Endodermal cell (in vitro differentiated cells): ENCODE data around the gene STAT6. TPM values are rescaled to one million over a fixed set of nuclear protein-coding genes. Genes with fewer than 3 reads are reported as not detected.

Source experiments
- DNase-seq: peaks from one replicate; pipeline ENCODE4 v3.0.0-alpha.2; 2017
- H3K27ac ChIP-seq: 2 replicates; pipeline ENCODE4 v1.5.1; 2013; ENCODE audit warnings: mild to moderate bottlenecking, low read depth, low read length, moderate library complexity
- H3K27me3 ChIP-seq: 2 replicates; pipeline ENCODE4 v1.6.1; 2013; ENCODE audit warnings: mild to moderate bottlenecking, low read length, moderate library complexity; ENCODE audit not compliant: insufficient read depth, control insufficient read depth, poor library complexity, severe bottlenecking
- H3K36me3 ChIP-seq: 2 replicates; pipeline ENCODE4 v1.7.0; 2013; ENCODE audit warnings: mild to moderate bottlenecking, low read length, moderate library complexity; ENCODE audit not compliant: control insufficient read depth, insufficient read depth
- H3K4me1 ChIP-seq: one replicate; pipeline ENCODE4 v1.7.0; 2013; ENCODE audit warnings: low read length; ENCODE audit not compliant: control insufficient read depth, insufficient read depth
- H3K4me3 ChIP-seq: 2 replicates; pipeline ENCODE4 v1.5.1; 2013; ENCODE audit warnings: mild to moderate bottlenecking, low read length, moderate library complexity
- H3K9ac ChIP-seq: 2 replicates; pipeline ENCODE4 v1.6.1; 2013; ENCODE audit warnings: mild to moderate bottlenecking, low read length, moderate library complexity; ENCODE audit not compliant: poor library complexity, severe bottlenecking; ENCODE audit errors: extremely low read depth
- H3K9me3 ChIP-seq: 2 replicates; pipeline ENCODE4 v1.6.1; 2013; ENCODE audit warnings: mild to moderate bottlenecking, low read length, moderate library complexity; ENCODE audit not compliant: control insufficient read depth
- H3K27ac Mint-ChIP-seq: 2 replicates; pipeline ENCODE4 v1.8.0; 2020; ENCODE audit warnings: mixed read lengths
- H3K27me3 Mint-ChIP-seq: 2 replicates; pipeline ENCODE4 v1.8.0; 2021; ENCODE audit warnings: mild to moderate bottlenecking, mixed read lengths; ENCODE audit not compliant: insufficient read depth
- H3K36me3 Mint-ChIP-seq: 2 replicates; pipeline ENCODE4 v1.8.0; 2020; ENCODE audit warnings: low read depth, mixed read lengths
- H3K4me1 Mint-ChIP-seq: 2 replicates; pipeline ENCODE4 v1.8.0; 2020; ENCODE audit warnings: mixed read lengths
- H3K4me3 Mint-ChIP-seq: 2 replicates; pipeline ENCODE4 v1.8.0; 2020; ENCODE audit warnings: mild to moderate bottlenecking, moderate library complexity, mixed read lengths
- H3K9me3 Mint-ChIP-seq: 2 replicates; pipeline ENCODE4 v1.8.0; 2020; ENCODE audit warnings: mild to moderate bottlenecking, mixed read lengths
- CTCF ChIP-seq: fragments of 200-600 bp; sonication (generic); conservative IDR thresholded peaks from 2 replicates; pipeline ENCODE4 v1.5.0; 2021; ENCODE audit warnings: antibody characterized with exemption, mild to moderate bottlenecking
- WGBS, 2 experiments: methylation state at CpG; one replicate each; pipeline versions ENCODE4 v1.1.5 to v1.1.7; 2013; ENCODE audit warnings: missing lambda C conversion rate in 2 of 2, mixed read lengths in 1 of 2; ENCODE audit not compliant: insufficient coverage in 1 of 2, insufficient read length in 1 of 2; 5-methylcytosine and 5-hydroxymethylcytosine counted together
- total RNA-seq, 2 donors: library from RNA; stranded (reverse); fragmentation: NEBNext Ultra II Directional in 1 of 2; extraction: Animal tissue kit (Norgen Biotek cat#: 25700) in 1 of 2; gene quantifications; 2 replicates in 1 of 2; 3 replicates in 1 of 2; pipeline ENCODE4 v1.2.1, GENCODE V29; 2021

Gene STAT6
- total RNA-seq, 2 donors from 2014 or later = 60.2 to 102 TPM

GRCh38 chr12:57142121-57142520 lies 31.0 kb upstream of the STAT6 start:
- Mint-ChIP-seq H3K4me1 (peaks cover 17% of the 10 kb centered on the region), H3K36me3 (peaks cover 58% of the 10 kb centered on the region), H3K27me3 (no peaks in the 10 kb centered on the region), H3K9me3 (no peaks in the 10 kb centered on the region), H3K27ac (no peak overlapping the region), H3K4me3 (no peak overlapping the region)
- no peak for TF ChIP-seq CTCF
- Histone ChIP-seq H3K36me3 (peaks cover 56% of the 10 kb centered on the region), H3K9ac (no peak overlapping the region), H3K27ac (no peak overlapping the region), H3K4me3 (no peak overlapping the region), H3K4me1 (peaks cover 8% of the 10 kb centered on the region), H3K27me3 (no peaks in the 10 kb centered on the region), H3K9me3 (no peaks in the 10 kb centered on the region)
- 94 to 95% methylated on average over 3 to 9 of the region's 9 CpGs for WGBS, 2 experiments
- DNase-seq = no peak

GRCh38 chr12:57141249-57141648 lies 30.1 kb upstream of the STAT6 start:
- Histone ChIP-seq H3K4me1 (no peaks in the 10 kb centered on the region), H3K9me3 (no peaks in the 10 kb centered on the region), H3K27me3 (no peaks in the 10 kb centered on the region), H3K36me3 (peaks cover 54% of the 10 kb centered on the region), H3K4me3 (no peak overlapping the region), H3K27ac (no peak overlapping the region), H3K9ac (no peak overlapping the region)
- Mint-ChIP-seq H3K4me3 (no peak overlapping the region), H3K9me3 (no peaks in the 10 kb centered on the region), H3K4me1 (peaks cover 9% of the 10 kb centered on the region), H3K27me3 (no peaks in the 10 kb centered on the region), H3K36me3 (peaks cover 57% of the 10 kb centered on the region), H3K27ac (peak overlapping the region; percentile 55)
- 78 to 83% methylated on average over 5 to 8 of the region's 8 CpGs for WGBS, 2 experiments
- TF ChIP-seq CTCF = no peak
- no peak for DNase-seq

GRCh38 chr12:57139796-57140649 lies 28.9 kb upstream of the STAT6 start:
- peaks cover 10% of the 10 kb centered on the region for H3K4me1 Mint-ChIP-seq
- H3K4me3 Mint-ChIP-seq = no peak overlapping the region

More at GRCh38 chr12:57139796-57140649, 28.9 kb upstream of the STAT6 start:
- DNase-seq = no peak
- H3K9ac ChIP-seq = no peak overlapping the region
- Mint-ChIP-seq H3K27me3 (no peaks in the 10 kb centered on the region), H3K36me3 (peaks cover 46% of the 10 kb centered on the region), H3K9me3 (no peaks in the 10 kb centered on the region), H3K27ac (no peak overlapping the region)
- no peak for TF ChIP-seq CTCF
- H3K9me3 ChIP-seq = no peaks in the 10 kb centered on the region
- peaks cover 42% of the 10 kb centered on the region for H3K36me3 ChIP-seq
- H3K27ac ChIP-seq = no peak overlapping the region
- 93 to 94% methylated on average over 2 to 6 of the region's 6 CpGs for WGBS, 2 experiments
- H3K4me1 ChIP-seq = peaks cover 8% of the 10 kb centered on the region
- no peaks in the 10 kb centered on the region for H3K27me3 ChIP-seq
- H3K4me3 ChIP-seq = no peak overlapping the region
